DMS114 treated with DMSO at 0.1 percent for 48 hours (cell line): ENCODE results near the gene ATF6.

ENCODE experiments used
- DNase-seq: peaks from one replicate; lab custom pipeline; 2025; ENCODE audit not compliant: unreplicated experiment; lab: John Stamatoyannopoulos, UW

The ATF6 gene

DNA sequence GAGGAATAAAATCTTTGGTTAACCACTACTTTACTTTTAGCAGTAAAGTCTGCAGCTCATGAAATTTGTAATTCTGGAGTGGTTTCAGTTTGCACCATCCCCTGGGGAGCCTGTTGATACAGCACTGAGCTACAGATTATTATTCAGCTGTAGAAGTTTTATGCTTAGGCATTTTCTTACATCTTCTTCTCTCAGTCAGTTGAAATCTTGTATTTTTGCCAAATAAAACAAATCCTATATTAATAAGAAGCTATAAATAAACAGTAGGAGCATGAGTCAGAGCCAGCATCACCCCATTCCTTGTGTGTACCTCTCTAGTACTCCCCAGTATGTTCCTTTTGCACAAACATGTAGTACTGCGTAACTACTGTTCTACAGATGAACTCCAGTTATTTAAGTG, 118.9 kb downstream of the ATF6 start:
- DNase-seq, result no peak

DNA sequence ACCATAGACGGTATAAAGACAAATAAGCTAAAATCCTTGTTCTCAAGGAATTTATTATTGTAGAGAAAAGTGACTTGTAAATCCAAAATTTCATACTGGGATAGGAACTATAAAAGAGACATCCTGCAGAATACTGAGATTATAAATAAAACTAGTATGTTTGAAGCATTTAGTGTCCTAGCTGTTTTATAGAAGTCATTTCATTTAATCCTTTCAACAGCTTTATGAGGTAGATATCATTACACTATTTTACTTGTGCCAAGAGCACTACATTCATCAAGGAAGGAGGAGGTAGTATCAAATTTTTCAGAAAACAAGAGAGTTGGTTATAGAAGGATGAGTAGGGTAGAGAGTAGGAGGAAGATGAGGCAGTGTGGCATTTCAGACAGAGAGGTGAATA, 119.6 kb downstream of the ATF6 start:
- DNase-seq, result no peak

DNA sequence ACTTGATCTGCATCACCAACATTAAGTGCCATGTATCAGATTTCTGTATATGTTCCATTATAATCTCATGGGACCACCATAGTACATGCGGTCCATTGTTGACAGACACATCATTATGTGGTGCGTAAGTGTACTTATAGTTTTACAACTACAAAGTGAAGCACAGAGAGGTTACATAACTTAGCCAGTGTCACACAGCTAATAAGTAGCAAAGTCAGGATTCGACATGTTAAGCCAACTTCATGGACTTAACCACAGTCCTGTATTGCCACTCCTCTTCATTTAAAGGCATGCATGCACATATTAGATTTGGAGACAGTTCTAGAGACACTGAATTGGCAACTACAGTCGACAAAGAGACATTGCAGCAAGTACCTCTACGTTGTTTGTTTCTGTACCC, 120.5 kb downstream of the ATF6 start:
- DNase-seq, result no peak

DNA sequence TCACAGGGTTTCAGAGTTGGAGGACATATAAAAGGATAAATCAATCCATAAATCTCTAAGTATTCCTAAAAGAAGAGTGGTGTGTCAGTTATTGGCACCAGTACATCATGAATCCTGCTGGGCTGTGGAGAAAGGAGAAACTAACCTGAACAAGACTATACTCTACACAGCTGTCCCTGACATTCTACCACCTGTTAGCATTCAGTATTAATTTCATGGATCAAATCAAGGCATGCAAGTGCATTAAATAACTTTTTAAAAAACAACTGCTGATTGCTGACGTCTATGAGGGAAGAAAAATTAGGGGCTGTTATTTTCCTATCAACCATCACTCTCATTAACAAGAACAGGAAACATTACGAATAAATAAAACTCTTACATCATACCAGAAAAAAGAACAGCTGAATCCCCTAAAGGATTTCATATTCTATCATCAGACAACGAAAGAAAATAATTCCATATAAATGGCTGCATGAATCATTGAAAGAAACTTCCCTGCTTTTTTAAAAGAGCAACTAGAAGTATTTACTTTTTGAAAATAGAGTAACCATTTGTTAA, 121.7 kb downstream of the ATF6 start:
- DNase-seq, result no peak

DNA sequence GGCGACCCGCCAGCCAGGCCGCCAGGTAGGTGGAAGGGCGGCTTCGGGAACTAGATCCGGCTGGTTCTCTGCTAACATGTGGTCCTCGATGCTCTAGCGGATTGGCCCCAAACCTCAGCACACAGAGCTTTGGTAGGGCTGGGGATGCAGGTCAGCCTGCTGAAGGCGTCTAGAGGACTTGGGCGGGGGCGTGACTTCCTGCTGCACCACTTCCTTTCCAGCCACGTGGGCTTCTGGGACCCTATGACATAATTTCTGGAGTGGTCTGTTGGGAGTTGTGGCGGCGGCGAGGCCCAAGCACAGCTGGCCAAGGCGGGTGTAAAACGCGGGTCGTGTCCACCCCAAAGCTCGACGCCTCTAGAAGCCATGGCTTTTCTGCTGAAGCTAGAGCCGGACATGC, 124.5 kb downstream of the ATF6 start:
- DNase-seq, result no peak

DNA sequence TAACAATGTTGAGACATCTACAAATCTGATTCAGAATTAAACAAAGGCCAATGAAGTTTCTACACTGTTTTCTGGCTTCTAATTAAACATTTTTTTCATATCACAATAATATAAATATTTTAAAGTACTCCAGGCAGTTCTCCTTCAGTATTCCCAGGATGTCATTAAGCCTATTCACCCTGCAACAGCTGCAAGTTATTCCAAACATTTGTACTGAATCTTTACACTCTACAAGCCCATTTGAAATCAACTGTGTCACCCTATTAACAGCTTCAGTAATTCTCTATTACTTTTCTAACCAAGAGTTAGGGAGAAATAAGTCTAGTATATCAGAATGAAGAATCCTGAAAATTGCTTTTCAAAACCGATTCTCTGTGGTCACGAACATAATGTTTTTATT, 133.0 kb downstream of the ATF6 start:
- DNase-seq, result no peak

DNA sequence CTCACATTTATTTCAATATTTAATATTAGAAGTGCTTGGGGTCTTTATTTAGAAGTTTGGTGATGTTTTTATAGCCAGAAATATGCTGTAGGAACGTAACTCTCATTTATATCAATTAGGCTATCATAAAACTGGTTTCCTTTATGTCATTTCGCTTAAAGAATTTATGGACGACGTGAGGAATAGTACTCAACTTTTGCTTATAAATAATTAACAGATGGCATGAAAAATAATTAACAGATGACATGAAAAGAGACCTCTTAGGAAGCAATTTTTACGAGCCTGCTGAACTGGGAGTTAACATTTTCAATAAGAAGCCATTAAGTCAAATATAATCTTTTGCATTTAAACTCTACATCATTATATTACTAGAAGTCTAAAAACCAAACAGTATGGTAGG, 134.0 kb downstream of the ATF6 start:
- no peak for DNase-seq

DNA sequence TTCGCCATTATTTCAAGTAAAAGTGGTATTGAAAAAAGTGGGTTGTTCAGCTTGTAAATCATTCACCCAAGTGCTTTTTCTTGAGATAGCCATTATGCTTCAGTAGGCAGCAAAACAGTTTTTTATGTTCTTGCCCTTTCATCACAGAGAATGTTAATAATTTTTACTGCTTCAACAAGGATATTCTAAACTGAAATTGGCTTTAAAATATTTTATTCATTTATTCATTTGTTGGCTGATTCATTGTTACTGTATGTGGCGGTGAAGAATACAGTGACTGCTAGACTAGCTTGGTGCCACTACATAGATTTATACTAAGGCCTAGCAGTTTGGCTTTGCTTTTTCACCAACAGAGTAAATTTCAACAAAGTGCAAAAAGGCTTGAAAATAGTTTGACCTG, 136.1 kb downstream of the ATF6 start:
- DNase-seq, result no peak

DNA sequence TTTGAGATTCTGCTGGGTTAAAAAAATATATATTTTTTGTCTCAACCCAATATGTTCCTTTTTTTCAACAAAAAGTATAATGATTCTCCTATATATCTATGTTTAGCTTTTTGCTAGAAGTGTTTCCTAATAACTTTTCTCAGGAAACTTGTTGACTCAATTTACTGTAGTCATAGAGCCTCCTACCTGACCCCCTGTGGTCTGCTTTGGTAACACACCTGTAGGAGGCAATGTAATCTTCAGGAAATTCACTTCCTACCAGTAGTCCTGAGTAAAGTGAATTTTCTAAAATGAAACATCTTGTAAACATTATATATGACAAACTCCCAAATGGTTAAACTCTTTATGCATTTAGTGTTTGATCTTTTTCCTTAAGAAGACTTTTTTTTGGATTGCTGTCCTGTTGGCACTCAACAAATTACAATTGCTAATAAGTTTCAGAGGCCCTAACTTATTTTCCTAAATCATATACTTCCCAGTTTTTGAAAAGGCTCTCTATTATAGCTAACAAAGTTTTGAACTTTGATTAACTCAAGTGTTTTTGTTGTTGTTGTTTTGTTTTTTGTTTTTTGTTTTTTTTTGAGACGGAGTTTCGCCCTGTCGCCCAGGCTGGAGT, 139.3 kb downstream of the ATF6 start:
- DNase-seq, result no peak

DNA sequence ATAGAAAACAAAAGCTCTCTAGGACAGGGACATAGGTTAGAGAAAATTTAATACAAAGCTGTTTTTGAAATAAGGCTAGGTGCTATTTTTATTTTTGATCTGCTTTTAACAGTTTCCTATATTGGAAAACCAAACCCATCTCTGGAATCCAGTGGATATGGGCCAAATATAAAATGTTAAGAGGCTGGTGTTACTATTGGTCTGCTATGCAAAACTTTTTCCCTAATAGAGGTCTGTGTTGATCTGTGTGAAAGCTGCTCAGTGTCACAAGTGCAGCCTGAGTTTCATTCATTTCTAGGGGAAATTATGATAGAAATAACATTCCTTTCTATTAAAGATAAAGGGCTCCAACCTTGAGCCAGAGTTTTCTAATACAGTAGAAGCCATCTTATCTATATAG, 141.1 kb downstream of the ATF6 start:
- DNase-seq, result no peak

DNA sequence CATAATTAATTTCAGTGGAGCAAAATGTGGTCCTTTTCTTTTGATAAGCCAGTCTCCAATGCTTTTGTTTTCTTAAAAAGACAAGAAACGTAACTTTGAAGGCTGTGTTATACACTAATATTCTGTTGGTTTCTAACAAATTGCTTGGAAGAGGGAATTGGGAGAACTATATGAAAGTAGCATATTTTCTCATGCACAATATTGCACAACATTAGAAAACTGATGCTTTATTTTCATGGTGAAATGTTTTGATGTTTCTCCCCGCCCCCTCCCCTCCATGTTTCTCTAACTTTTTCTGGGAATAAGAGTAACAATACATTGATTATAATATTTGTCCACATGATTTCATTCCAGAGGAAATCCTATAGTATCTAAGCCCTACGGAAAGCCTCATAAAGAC, 142.1 kb downstream of the ATF6 start:
- DNase-seq, result no peak

DNA sequence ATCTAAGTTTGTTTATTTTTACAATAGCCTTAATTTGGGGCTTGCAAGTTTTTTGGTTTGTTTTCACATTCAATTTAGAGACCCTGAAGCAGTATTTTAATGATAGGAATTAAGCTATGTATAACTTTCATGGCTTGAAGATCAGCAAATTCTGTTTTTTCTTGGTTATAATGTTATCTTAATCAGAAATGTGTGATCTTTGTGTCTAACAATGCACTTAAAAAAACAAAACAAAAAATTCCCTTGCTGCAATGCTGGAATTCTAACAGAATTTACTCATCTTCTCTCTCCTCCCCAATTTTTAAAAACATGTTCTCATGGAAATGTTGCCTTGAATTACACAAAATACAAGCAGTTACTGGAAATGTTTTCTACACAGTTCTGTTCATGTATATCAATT, 144.5 kb downstream of the ATF6 start:
- DNase-seq, result no peak

DNA sequence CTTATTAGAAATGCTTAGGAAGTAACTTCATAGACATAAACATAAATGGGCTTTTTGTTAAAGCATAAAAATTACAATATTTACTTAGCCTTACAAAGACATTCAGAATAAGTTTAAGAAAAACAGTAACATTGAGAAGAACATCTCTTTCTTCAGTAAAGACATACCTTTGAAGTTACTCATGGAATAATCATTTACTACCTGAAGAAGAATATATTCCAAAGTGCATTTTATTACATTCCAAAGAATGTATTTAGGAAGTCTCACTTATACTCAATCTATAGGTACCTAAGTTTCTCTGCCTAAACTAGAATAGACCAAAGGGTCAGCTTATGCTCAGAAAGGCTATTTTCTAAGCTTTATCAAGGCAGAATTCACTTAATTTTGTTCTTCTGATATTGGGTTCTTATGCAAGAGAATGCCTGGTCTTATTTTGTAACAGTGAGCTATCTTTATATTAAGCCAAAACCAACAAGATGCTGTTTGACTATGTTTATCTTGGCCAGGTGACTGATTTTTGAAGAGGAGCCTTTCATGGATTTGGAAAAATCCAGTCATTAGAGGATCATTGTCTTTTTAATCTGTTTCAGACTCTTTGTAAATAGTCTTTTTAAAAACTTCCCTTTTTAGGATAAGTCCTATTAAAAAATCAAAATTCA, 147.5 kb downstream of the ATF6 start:
- DNase-seq, result no peak

DNA sequence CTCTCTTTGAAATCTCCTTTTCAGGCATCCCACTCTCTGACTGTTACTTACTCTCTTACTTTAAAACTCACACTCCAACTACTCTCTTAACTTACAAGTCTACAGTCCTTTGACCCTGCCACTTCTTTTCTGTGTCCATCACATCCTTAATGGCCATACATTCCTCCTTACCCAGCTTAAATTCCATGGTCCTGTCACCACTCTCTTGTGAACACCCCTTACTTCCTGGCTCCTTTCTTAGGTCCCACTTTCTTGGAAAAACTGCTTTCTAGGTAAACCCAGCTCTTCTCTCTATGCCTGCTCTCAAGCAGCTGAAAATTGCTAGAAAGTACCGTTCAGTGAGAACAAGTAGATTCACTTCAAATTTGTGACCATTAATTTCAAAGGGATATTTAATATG, 148.5 kb downstream of the ATF6 start:
- no peak for DNase-seq

DNA sequence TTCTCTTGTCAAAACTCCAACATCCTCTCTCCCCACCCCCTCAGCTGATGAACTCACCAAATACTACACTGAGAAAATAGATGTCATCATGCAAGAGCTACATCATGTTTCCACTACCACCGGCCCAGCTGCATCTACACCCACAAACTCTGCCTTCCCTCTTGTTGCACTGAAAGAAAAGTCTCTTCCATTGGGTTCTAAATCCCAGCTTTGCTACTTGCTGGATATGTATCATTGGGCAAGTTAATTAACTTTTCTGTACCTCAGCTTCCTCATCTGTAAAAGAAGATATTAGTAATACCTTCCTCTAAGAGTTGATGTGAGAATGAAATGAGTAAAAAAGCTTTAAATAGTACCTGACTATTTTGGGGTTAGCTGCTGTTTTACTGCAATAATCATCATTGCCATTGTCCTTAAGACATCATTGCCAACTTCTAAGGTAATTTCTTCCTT, 149.0 kb downstream of the ATF6 start:
- no peak for DNase-seq

DNA sequence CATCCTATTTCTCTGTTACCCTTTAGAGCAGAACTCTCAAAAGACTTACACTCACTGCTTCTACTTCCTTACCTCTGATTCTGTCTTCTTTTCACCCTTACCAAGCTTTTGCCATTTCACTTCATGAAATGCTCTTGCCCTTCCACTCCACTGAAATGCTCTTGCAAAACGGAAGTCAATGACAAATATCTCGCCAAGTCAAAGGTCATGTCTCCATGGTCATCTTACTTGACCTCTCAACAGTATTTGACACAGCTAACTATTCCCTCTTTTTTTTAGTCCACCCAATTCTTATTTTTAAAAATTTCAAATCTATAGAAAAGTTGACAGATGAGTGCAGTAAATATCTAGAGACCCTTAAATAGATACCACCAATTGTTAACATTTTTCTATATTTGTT, 149.9 kb downstream of the ATF6 start:
- DNase-seq, result no peak

DNA sequence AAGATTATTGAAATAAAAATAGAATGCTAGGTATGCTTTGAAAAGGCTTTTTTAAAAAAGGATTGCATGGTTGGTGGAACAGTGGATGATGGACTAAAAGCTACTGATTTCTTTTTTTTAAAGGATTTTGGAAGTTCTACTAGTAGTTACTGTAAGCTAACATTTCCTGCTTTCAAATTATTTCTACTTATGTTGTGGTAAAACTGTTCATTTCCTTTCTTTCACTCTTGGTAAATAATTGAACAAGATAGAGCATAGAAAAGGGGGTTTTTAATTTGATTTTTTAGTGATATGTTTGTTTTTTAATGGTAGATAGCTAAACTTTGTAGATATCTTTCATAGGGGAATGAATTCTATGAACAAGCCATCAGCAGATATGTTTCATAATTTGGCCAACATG, 153.1 kb downstream of the ATF6 start:
- DNase-seq, result no peak

DNA sequence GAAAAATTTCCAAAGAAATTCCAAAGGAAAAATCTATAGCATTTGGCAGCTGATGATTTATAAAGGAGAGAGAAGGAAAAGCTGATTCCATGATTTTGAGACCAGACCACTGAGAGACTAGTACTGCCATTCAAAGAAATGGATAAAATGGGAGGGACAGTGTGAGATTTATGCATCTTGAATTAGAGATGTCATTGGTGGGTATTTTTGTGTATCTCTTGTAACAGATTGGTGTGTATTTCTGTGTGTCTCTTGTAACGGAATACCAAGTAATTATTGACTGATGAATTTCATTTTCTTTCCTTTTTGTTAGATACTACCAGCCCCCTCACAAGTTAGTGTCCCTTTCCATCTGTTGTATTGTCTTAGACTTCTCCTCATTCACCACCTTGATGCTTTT, 155.4 kb downstream of the ATF6 start:
- DNase-seq, result no peak

DNA sequence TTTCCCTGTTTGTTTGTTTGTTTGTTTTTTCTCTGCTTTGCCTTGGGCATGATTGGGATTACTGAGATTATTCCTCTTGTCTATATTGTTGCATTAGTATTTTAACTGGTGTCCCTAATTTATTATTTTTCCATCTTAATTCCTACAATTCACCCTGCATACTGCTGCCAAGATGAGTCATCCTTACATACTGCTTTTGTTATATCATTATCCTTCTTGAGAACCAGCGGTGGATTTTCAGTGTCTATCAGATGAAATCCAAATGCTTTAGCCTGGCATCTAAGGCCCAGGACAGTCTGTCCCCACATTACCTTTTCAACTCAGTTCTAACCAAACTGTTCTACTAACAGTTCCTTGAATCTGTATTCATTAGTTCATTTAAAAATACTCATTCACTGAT, 155.9 kb downstream of the ATF6 start:
- no peak for DNase-seq

DNA sequence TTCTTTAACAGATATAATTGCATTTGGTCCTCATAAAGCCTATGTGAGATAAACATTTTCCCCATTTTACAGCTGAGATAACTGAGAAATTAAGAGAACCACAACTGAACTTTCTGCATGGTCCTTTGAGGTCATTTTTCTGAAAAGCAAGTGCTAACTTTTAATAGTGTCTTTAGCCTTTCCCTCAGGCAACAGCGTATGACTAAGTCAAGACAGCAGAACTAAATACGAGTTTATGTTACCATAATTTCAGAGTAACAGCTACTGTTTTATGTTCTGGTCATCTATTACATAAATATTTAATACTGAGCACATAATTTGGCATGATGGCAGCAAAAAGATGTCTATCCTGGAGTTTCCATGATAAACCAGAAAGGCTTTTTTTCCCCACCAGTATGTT, 161.9 kb downstream of the ATF6 start:
- DNase-seq, result no peak

DNA sequence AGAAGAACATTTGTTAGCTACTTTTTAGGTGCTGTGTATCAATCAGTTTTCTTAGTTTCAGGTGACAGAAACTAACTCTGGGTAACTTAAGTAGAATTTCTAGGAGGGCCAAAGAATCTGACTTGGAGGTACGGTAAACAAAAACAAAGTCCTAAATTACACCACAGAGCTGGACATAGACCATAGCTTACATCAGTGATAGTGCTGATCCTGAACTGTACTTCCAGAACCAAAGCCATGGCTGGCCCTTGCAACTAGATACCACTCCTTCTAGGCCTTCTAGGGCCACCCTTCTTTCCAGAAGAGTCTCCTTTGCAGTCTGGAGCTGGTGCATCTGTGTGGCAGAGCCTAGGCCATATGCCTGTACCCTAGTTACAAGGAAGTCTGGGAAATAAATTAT, 163.0 kb downstream of the ATF6 start:
- DNase-seq, result no peak

DNA sequence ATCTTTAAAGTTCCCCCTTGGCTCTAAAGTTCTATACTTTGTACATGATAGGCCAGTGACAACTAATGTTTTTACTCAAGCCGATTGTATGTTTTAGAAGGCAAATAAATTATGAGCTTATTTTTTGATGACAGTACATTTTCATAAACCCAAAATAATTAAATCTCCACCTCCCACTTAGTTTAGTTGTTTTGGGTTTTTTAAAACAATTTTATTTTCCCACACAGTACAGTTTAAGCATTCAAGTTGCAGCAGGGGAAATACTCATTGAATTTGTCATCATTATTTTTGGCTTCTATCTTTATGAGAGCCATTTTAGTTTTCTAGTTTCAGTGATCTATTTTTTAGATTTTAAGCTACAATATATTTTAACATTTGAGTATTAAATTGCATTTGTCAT, 163.9 kb downstream of the ATF6 start:
- DNase-seq, result no peak

DNA sequence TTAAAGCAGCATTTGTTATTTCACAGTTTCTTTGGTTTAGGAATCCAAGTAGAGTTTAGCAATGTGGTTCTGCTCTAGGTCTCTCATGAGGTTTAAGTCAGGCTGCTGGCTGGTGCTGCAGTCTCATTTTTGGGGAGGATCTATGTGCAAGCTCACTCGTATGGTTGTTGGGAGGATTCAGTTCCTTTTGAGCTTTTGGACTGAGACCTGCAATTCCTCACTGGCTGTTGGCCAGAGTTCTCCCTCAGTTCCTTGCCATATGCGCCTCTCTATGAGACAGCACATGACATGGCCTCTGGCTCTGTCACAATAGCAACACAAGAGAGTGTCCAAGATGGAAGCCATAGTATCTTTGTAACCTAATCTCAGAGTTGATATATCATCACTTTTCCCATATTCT, 166.5 kb downstream of the ATF6 start:
- no peak for DNase-seq
